Pulmonary artery endothelial cell (primary cell): ENCODE results near the gene MVK. TPM values are rescaled to one million over a fixed set of nuclear protein-coding genes. Genes with fewer than 3 reads are reported as not detected.

Experiments
- DNase-seq: peaks from one replicate; pipeline ENCODE4 v3.0.0-alpha.2; 2011; ENCODE audit warnings: low read depth, low spot score
- total RNA-seq: library from RNA; depleted of rRNA; stranded (reverse); fragments of >200 nt; gene quantifications from 2 replicates; pipeline ENCODE4 v1.2.3, GENCODE V29; 2014

Gene MVK
- total RNA-seq, 1 donor from 2014 or later, result 19.7 TPM

- DNase-seq, result no peak
Measured at GRCh38 chr12:109544955-109545531, 28.6 kb upstream of the MVK start.

GRCh38 chr12:109545826-109546225 is 27.8 kb upstream of the MVK start:
- no peak for DNase-seq

GRCh38 chr12:109547286-109547685 is 26.3 kb upstream of the MVK start:
- no peak for DNase-seq

- DNase-seq, result no peak
Measured at GRCh38 chr12:109548258-109548657, 25.3 kb upstream of the MVK start.

- DNase-seq, result no peak
Measured at GRCh38 chr12:109549613-109550270, 23.9 kb upstream of the MVK start.

- DNase-seq, result no peak
Measured at GRCh38 chr12:109550281-109550680, 23.3 kb upstream of the MVK start.

GRCh38 chr12:109551108-109551507 is 22.5 kb upstream of the MVK start:
- no peak for DNase-seq

- no peak for DNase-seq
Measured at GRCh38 chr12:109552971-109553370, 20.6 kb upstream of the MVK start.

GRCh38 chr12:109553483-109553882 is 20.1 kb upstream of the MVK start:
- no peak for DNase-seq

GRCh38 chr12:109553906-109554500 is 19.6 kb upstream of the MVK start:
- no peak for DNase-seq

GRCh38 chr12:109554761-109555160 is 18.8 kb upstream of the MVK start:
- DNase-seq, result no peak

GRCh38 chr12:109555431-109556315 is 17.9 kb upstream of the MVK start:
- DNase-seq, result no peak

GRCh38 chr12:109557200-109557599 is 16.4 kb upstream of the MVK start:
- DNase-seq, result no peak

GRCh38 chr12:109557805-109558204 is 15.8 kb upstream of the MVK start:
- DNase-seq, result no peak

- no peak for DNase-seq
Measured at GRCh38 chr12:109558374-109559199, 15.0 kb upstream of the MVK start.

GRCh38 chr12:109559200-109559505 is 14.4 kb upstream of the MVK start:
- DNase-seq, result no peak

- no peak for DNase-seq
Measured at GRCh38 chr12:109559601-109560000, 14.0 kb upstream of the MVK start.

GRCh38 chr12:109560867-109561710 is 12.5 kb upstream of the MVK start:
- DNase-seq, result no peak

GRCh38 chr12:109561711-109562030 is 11.9 kb upstream of the MVK start:
- DNase-seq, result no peak

GRCh38 chr12:109562871-109563270 is 10.7 kb upstream of the MVK start:
- DNase-seq, result no peak
